Measurements from ENCODE around the gene LILRA1.

DNA sequence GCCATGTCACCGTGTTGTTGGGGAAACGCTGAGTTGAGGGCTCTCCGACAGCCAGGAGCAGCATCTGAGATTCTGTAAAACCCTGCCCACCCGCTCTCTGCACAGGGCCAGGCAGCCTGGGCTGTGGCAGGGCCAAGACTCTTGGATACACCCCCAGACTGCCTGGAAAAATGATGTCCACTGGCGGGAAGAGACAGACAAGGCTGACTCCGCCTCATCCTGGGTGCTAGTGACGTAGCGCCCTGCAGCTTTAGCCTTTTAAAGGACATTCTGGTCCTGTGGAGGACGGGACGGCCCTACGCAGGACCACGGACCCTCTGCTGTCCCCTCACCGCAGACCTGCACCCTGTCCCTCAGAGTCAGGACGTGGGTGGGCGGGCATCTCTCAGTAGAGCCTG is 40.5 kb upstream of the LILRA1 start:
- TF ChIP-seq CTCF (IDR thresholded peaks at IDR 0.05; ENCODE audit: insufficient read depth, low read length) (no peak), SPI1 (IDR thresholded peaks at IDR 0.05; ENCODE audit: borderline replicate concordance, low read depth) (no peak), POLR2AphosphoS5 (IDR thresholded peaks at IDR 0.05; ENCODE audit: low read depth) (no peak), GABPA (IDR thresholded peaks at IDR 0.05; ENCODE audit: low read depth) (no peak)
- TF ChIP-seq, protein P1, sequence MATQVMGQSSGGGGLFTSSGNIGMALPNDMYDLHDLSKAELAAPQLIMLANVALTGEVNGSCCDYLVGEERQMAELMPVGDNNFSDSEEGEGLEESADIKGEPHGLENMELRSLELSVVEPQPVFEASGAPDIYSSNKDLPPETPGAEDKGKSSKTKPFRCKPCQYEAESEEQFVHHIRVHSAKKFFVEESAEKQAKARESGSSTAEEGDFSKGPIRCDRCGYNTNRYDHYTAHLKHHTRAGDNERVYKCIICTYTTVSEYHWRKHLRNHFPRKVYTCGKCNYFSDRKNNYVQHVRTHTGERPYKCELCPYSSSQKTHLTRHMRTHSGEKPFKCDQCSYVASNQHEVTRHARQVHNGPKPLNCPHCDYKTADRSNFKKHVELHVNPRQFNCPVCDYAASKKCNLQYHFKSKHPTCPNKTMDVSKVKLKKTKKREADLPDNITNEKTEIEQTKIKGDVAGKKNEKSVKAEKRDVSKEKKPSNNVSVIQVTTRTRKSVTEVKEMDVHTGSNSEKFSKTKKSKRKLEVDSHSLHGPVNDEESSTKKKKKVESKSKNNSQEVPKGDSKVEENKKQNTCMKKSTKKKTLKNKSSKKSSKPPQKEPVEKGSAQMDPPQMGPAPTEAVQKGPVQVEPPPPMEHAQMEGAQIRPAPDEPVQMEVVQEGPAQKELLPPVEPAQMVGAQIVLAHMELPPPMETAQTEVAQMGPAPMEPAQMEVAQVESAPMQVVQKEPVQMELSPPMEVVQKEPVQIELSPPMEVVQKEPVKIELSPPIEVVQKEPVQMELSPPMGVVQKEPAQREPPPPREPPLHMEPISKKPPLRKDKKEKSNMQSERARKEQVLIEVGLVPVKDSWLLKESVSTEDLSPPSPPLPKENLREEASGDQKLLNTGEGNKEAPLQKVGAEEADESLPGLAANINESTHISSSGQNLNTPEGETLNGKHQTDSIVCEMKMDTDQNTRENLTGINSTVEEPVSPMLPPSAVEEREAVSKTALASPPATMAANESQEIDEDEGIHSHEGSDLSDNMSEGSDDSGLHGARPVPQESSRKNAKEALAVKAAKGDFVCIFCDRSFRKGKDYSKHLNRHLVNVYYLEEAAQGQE (IDR thresholded peaks at IDR 0.05; ENCODE audit: insufficient replicate concordance, low read depth), result no peak

Data from HL-60 (cell line).